Transverse colon (tissue), 4 donors: Measurements from ENCODE around the gene SRPK3.

ENCODE experiments used
- EP300 ChIP-seq: sonication (generic); formaldehyde crosslinking; IDR thresholded peaks from one replicate; pipeline ENCODE4 v1.6.1; 2017; ENCODE audit warnings: antibody characterized with exemption, low read depth
- POLR2A ChIP-seq: fragments of 450-650 bp; IDR thresholded peaks from one replicate; pipeline ENCODE4 v1.6.1; 2016; ENCODE audit warnings: antibody characterized with exemption, mild to moderate bottlenecking, moderate library complexity
- POLR2AphosphoS5 ChIP-seq, 3 donors: sonication (generic); formaldehyde crosslinking; IDR thresholded peaks; one replicate each; pipeline ENCODE4 v1.6.1; 2016; ENCODE audit warnings: antibody characterized with exemption in 3 of 3
- TF ChIP-seq, protein P1 (sequence below), 5 experiments: fragments of 200-600 bp in 3 of 5; fragments of 450-650 bp in 2 of 5; sonication (generic) in 3 of 5; IDR thresholded peaks; 1 replicate in 2 of 5; 2 replicates in 3 of 5; pipeline ENCODE4 v1.5.1; 2016 to 2017; ENCODE audit warnings: antibody characterized with exemption in 5 of 5, inconsistent platforms in 3 of 5, mild to moderate bottlenecking in 2 of 5, moderate library complexity in 1 of 5

DNA sequence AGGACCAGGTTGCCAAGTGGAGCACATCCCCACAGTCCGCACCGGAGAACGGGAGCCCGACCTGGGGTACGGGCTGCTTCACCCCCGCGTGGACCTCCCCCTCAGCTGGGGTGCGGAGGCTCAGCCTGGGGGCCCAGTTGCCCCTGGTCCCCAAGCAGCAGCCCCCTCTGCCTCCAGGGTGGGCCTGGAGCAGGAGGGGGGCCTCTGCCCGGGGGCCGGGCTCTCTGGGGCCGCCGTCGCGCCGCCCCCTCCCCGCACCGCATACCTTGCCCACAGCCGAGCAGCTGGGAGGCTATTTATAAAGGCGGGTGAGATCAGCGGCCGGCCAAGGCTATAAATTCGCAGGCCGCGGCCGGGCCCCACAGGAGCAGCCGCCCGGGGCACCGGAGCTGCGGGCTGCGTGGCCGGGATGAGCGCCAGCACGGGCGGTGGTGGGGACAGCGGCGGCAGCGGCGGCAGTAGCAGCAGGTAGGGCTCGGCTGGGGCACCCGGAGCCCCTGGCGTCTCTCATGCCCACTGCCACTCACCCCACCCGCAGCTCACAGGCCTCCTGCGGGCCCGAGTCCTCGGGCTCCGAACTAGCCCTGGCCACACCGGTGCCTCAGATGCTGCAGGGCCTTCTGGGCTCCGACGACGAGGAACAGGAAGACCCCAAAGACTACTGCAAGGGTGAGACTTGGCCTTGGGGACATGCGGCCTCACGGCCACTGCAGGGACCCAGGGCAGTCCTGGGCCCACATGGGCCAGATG is at the start of gene SRPK3:
- TF ChIP-seq POLR2AphosphoS5 (IDR thresholded peaks at IDR 0.05) (no peak), POLR2A (no peak), EP300 (no peak)
- TF ChIP-seq, protein P1, sequence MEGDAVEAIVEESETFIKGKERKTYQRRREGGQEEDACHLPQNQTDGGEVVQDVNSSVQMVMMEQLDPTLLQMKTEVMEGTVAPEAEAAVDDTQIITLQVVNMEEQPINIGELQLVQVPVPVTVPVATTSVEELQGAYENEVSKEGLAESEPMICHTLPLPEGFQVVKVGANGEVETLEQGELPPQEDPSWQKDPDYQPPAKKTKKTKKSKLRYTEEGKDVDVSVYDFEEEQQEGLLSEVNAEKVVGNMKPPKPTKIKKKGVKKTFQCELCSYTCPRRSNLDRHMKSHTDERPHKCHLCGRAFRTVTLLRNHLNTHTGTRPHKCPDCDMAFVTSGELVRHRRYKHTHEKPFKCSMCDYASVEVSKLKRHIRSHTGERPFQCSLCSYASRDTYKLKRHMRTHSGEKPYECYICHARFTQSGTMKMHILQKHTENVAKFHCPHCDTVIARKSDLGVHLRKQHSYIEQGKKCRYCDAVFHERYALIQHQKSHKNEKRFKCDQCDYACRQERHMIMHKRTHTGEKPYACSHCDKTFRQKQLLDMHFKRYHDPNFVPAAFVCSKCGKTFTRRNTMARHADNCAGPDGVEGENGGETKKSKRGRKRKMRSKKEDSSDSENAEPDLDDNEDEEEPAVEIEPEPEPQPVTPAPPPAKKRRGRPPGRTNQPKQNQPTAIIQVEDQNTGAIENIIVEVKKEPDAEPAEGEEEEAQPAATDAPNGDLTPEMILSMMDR (IDR thresholded peaks at IDR 0.05): no peak
